GM13977 (cell line): ENCODE results near the gene ZBTB21.

Experiments
- DNase-seq: peaks from one replicate; pipeline ENCODE4 v3.0.0; 2012; ENCODE audit warnings: low spot score
- CTCF ChIP-seq: IDR thresholded peaks from 2 replicates; pipeline ENCODE4 v1.5.1; 2012; ENCODE audit warnings: mild to moderate bottlenecking, control low read depth; ENCODE audit not compliant: insufficient read depth; ENCODE audit errors: extremely low read depth, missing control alignments
- in situ Hi-C: fragments of 300-500 bp; cut with MboI; formaldehyde crosslinking; loops from one replicate; pipeline ENCODE4 v1.12.0; 2022; ENCODE audit warnings: low sequenced_read_pairs, low pct_unique_long_range_greater_than_20kb, mixed read lengths, inconsistent platforms; ENCODE audit not compliant: unreplicated experiment

The ZBTB21 gene

GRCh38 chr21:42044871-42045495 lies 34.8 kb upstream of the ZBTB21 start:
- TF ChIP-seq CTCF: no peak
- in situ Hi-C loops: no loop called here

GRCh38 chr21:42043961-42044360 lies 33.8 kb upstream of the ZBTB21 start:
- in situ Hi-C loops: no loop called here
- no peak for TF ChIP-seq CTCF
- DNase-seq: no peak

More at GRCh38 chr21:42044871-42045495, 34.8 kb upstream of the ZBTB21 start:
- no peak for DNase-seq

GRCh38 chr21:42043201-42043895 lies 33.2 kb upstream of the ZBTB21 start:
- in situ Hi-C loops: no loop called here
- no peak for DNase-seq
- no peak for TF ChIP-seq CTCF

- no peak for DNase-seq
- in situ Hi-C loops: no loop called here
- TF ChIP-seq CTCF: no peak
Measured at GRCh38 chr21:42042651-42043050, 32.5 kb upstream of the ZBTB21 start.

- TF ChIP-seq CTCF: no peak
- no peak for DNase-seq
- in situ Hi-C loops: no loop called here
Measured at GRCh38 chr21:42041711-42042110, 31.6 kb upstream of the ZBTB21 start.

- DNase-seq: no peak
- TF ChIP-seq CTCF: no peak
- in situ Hi-C loops: no loop called here
Measured at GRCh38 chr21:42041246-42041645, 31.1 kb upstream of the ZBTB21 start.
